Fibroblast of pulmonary artery (primary cell): ENCODE results near the gene RHBDF2.

ENCODE experiments used
- DNase-seq: peaks from one replicate; pipeline ENCODE4 v3.0.0-alpha.2; 2010; ENCODE audit warnings: low read depth
- H3K4me3 ChIP-seq: replicated peaks from 2 replicates; pipeline ENCODE4 v1.5.1; 2011; ENCODE audit warnings: low read depth, mild to moderate bottlenecking, control low read depth, low read length, moderate library complexity
- CTCF ChIP-seq: IDR thresholded peaks from 2 replicates; pipeline ENCODE4 v1.5.1; 2011; ENCODE audit warnings: mild to moderate bottlenecking, control low read depth, low read length, inconsistent platforms; ENCODE audit errors: missing control alignments

The RHBDF2 gene

GRCh38 chr17:76501827-76502307 is 644 bp upstream of the RHBDF2 start:
- H3K4me3 ChIP-seq = peak overlapping the region; percentile 73
- no peak for TF ChIP-seq CTCF

GRCh38 chr17:76500747-76501017 is 541 bp downstream of the RHBDF2 start:
- DNase-seq = no peak
- TF ChIP-seq CTCF = no peak
- H3K4me3 ChIP-seq = peak overlapping the region; percentile 73

More at GRCh38 chr17:76501827-76502307, 644 bp upstream of the RHBDF2 start:
- no peak for DNase-seq

GRCh38 chr17:76500074-76500746 is 1.0 kb downstream of the RHBDF2 start:
- no peak for TF ChIP-seq CTCF
- no peak for DNase-seq
- H3K4me3 ChIP-seq = peak overlapping the region; percentile 73

- no peak for TF ChIP-seq CTCF
- DNase-seq = no peak
- peak overlapping the region; percentile 14 for H3K4me3 ChIP-seq
Measured at GRCh38 chr17:76499267-76499667, 2.0 kb downstream of the RHBDF2 start.

- H3K4me3 ChIP-seq = peak overlapping the region; percentile 14
Measured at GRCh38 chr17:76498876-76499251, 2.4 kb downstream of the RHBDF2 start.

GRCh38 chr17:76497979-76498875 is 3.0 kb downstream of the RHBDF2 start:
- peak; percentile 89 for DNase-seq
- H3K4me3 ChIP-seq = peak overlapping the region; percentile 19
- TF ChIP-seq CTCF = no peak

More at GRCh38 chr17:76498876-76499251, 2.4 kb downstream of the RHBDF2 start:
- DNase-seq = no peak
- TF ChIP-seq CTCF = no peak
